Measurements from ENCODE around the gene CYP4Z1. TPM values are rescaled to one million over a fixed set of nuclear protein-coding genes. Genes with fewer than 3 reads are reported as not detected.

The CYP4Z1 gene
- total RNA-seq: not detected in 2 replicates

GRCh38 chr1:47067097-47067594 is at the start of gene CYP4Z1:
Gene CYP4Z1 (plus strand): TSS chr1:47067231. CDS start chr1:47067491, 260 bp downstream.

GRCh38 chr1:47023268-47024140 is 43.5 kb upstream of the CYP4Z1 start, which contains the start of gene CYP4X1:
Gene CYP4X1 (plus strand): TSS chr1:47023669. CDS start chr1:47023818, 149 bp downstream.

GRCh38 chr1:47137198-47137597 is 70.2 kb downstream of the CYP4Z1 start, which contains the start of gene CYP4A22:
Gene CYP4A22 (plus strand): TSS chr1:47137441. CDS start chr1:47137486, 45 bp downstream.

Other genes with a start within 250 kb of the CYP4Z1 start
- not detected in 2 replicates for gene CYP4A11, start 125.8 kb upstream of the CYP4Z1 start, total RNA-seq
- gene CYP4X1, start 43.6 kb upstream of the CYP4Z1 start, total RNA-seq: 3.3 and 4.8 TPM in 2 replicates
- gene CYP4A22, start 70.2 kb downstream of the CYP4Z1 start, total RNA-seq: not detected in 2 replicates
- gene PDZK1IP1, start 122.8 kb downstream of the CYP4Z1 start, total RNA-seq: 0.65 TPM in 1 of 2 replicates, not detected in the other
- gene TAL1, start 165.0 kb downstream of the CYP4Z1 start, total RNA-seq: 45.1 and 48.3 TPM in 2 replicates
- gene STIL, start 246.9 kb downstream of the CYP4Z1 start, total RNA-seq: 9.5 and 22.9 TPM in 2 replicates